ENCODE data around the gene LTA.

- TF ChIP-seq REST (IDR thresholded peaks at IDR 0.05; ENCODE audit: insufficient read depth in 1 of 2, low read depth in 2 of 2, low read length in 1 of 2) = no peak
- TF ChIP-seq, protein P1, sequence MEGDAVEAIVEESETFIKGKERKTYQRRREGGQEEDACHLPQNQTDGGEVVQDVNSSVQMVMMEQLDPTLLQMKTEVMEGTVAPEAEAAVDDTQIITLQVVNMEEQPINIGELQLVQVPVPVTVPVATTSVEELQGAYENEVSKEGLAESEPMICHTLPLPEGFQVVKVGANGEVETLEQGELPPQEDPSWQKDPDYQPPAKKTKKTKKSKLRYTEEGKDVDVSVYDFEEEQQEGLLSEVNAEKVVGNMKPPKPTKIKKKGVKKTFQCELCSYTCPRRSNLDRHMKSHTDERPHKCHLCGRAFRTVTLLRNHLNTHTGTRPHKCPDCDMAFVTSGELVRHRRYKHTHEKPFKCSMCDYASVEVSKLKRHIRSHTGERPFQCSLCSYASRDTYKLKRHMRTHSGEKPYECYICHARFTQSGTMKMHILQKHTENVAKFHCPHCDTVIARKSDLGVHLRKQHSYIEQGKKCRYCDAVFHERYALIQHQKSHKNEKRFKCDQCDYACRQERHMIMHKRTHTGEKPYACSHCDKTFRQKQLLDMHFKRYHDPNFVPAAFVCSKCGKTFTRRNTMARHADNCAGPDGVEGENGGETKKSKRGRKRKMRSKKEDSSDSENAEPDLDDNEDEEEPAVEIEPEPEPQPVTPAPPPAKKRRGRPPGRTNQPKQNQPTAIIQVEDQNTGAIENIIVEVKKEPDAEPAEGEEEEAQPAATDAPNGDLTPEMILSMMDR (IDR thresholded peaks at IDR 0.05) = no peak
Observed at GRCh38 chr6:31576897-31577578, 4.9 kb downstream of the LTA start.

Measured in Panc1 (cell line).